A549 (cell line): Measurements from ENCODE around the gene MAP4K4. TPM values are rescaled to one million over a fixed set of nuclear protein-coding genes. Genes with fewer than 3 reads are reported as not detected.

Experiments
- ATAC-seq, 2 experiments: fragments of 200-7000 bp in 1 of 2; fragments of >200 bp in 1 of 2; cut with Nextera tagmentation in 1 of 2; cut with Tn5 transposase in 1 of 2; 3 replicates each; pipeline versions ENCODE4 v1.8.0 to v1.9.1; 2018 to 2020; ENCODE audit warnings: mild to moderate bottlenecking in 1 of 2, moderate library complexity in 1 of 2
- CTCF ChIA-PET: fragments of 300-600 bp; sonication (Branson Sonifier 250); formaldehyde crosslinking; extraction: SDS; loops from one replicate; lab custom pipeline; 2021; ENCODE audit warnings: antibody characterized with exemption, inconsistent platforms; lab: Yijun Ruan, JAX
- POLR2A ChIA-PET: fragments of 350-600 bp; formaldehyde crosslinking; extraction: SDS; loops from one replicate; lab custom pipeline; 2021; ENCODE audit warnings: antibody characterized with exemption, inconsistent platforms; lab: Yijun Ruan, JAX
- DNase-seq, 2 experiments: peaks; one replicate each; pipeline versions ENCODE4 v3.0.0 to v3.0.0-alpha.2; 2011 to 2016; ENCODE audit warnings: low read depth in 1 of 2, low spot score in 1 of 2
- FAIRE-seq: peaks from 2 replicates; lab custom pipeline; 2011; peaks lifted over from hg19 to GRCh38; lab: Jason Lieb, UNC
- H3K27ac ChIP-seq, 2 experiments: fragments of >200 bp; sonication (Bioruptor Twin); formaldehyde crosslinking; 3 replicates each; pipeline ENCODE4 v1.5.1; 2016 to 2017
- H3K4me1 ChIP-seq: fragments of >200 bp; sonication (Bioruptor Twin); formaldehyde crosslinking; 3 replicates; pipeline ENCODE4 v1.6.1; 2016
- H3K4me2 ChIP-seq: fragments of >200 bp; sonication (Bioruptor Twin); formaldehyde crosslinking; 3 replicates; pipeline ENCODE4 v1.6.1; 2016
- H3K4me3 ChIP-seq: fragments of >200 bp; sonication (Bioruptor Twin); formaldehyde crosslinking; 3 replicates; pipeline ENCODE4 v1.5.1; 2016
- H3K9me3 ChIP-seq: fragments of >200 bp; sonication (Bioruptor Twin); formaldehyde crosslinking; 3 replicates; pipeline ENCODE4 v1.6.1; 2016
- BCL3 ChIP-seq: fragments of >200 bp; sonication (Bioruptor Twin); formaldehyde crosslinking; IDR thresholded peaks from 3 replicates; pipeline ENCODE4 v1.6.1; 2016
- BHLHE40 ChIP-seq: IDR thresholded peaks from 2 replicates; pipeline ENCODE4 v1.6.1; 2012; ENCODE audit warnings: low read depth, low read length, inconsistent platforms
- CBX2 ChIP-seq: fragments of 200-600 bp; sonication (generic); IDR thresholded peaks from 2 replicates; pipeline ENCODE4 v1.6.1; 2016; ENCODE audit warnings: low read depth, mild to moderate bottlenecking, borderline replicate concordance
- CBX8 ChIP-seq: fragments of 200-600 bp; sonication (generic); IDR thresholded peaks from 2 replicates; pipeline ENCODE4 v1.6.1; 2016
- CHD2 ChIP-seq: fragments of 150-350 bp; IDR thresholded peaks from 2 replicates; pipeline ENCODE4 v1.6.1; 2014; ENCODE audit warnings: low read length; ENCODE audit not compliant: partially characterized antibody
- EHF ChIP-seq: fragments of 250-450 bp; sonication (Bioruptor Pico); IDR thresholded peaks from 2 replicates; pipeline ENCODE4 v1.5.0; 2020; ENCODE audit warnings: mild to moderate bottlenecking
- EHMT2 ChIP-seq: fragments of 200-600 bp; sonication (generic); IDR thresholded peaks from 2 replicates; pipeline ENCODE4 v1.6.1; 2016; ENCODE audit warnings: antibody characterized with exemption, low read depth, mild to moderate bottlenecking, moderate library complexity
- ESRRA ChIP-seq: fragments of 150-350 bp; IDR thresholded peaks from 2 replicates; pipeline ENCODE4 v1.6.1; 2014; ENCODE audit warnings: mild to moderate bottlenecking, low read length, borderline replicate concordance
- GATA3 ChIP-seq: IDR thresholded peaks from 2 replicates; pipeline ENCODE4 v1.6.1; 2012; ENCODE audit warnings: borderline replicate concordance
- HES2 ChIP-seq: fragments of >200 bp; sonication (Bioruptor Twin); formaldehyde crosslinking; IDR thresholded peaks from 2 replicates; pipeline ENCODE4 v1.6.1; 2016
- HOXA7 ChIP-seq: fragments of 250-450 bp; sonication (Bioruptor Pico); IDR thresholded peaks from 2 replicates; pipeline ENCODE4 v1.5.0; 2020; ENCODE audit warnings: mild to moderate bottlenecking, moderate library complexity
- HOXB5 ChIP-seq: fragments of 250-450 bp; sonication (Bioruptor Pico); IDR thresholded peaks from 2 replicates; pipeline ENCODE4 v1.5.0; 2020; ENCODE audit warnings: mild to moderate bottlenecking, moderate library complexity
- JUN ChIP-seq, 2 experiments: fragments of >200 bp; sonication (Bioruptor Twin); formaldehyde crosslinking; IDR thresholded peaks; 2 replicates in 1 of 2; 3 replicates in 1 of 2; pipeline ENCODE4 v1.6.1; 2016 to 2017
- JUNB ChIP-seq: fragments of >200 bp; sonication (Bioruptor Twin); formaldehyde crosslinking; IDR thresholded peaks from 2 replicates; pipeline ENCODE4 v1.6.1; 2016
- KDM5A ChIP-seq: fragments of 200-600 bp; sonication (generic); IDR thresholded peaks from 2 replicates; pipeline ENCODE4 v1.6.1; 2016; ENCODE audit warnings: antibody characterized with exemption, mild to moderate bottlenecking
- MAFK ChIP-seq: fragments of 450-650 bp; IDR thresholded peaks from 2 replicates; pipeline ENCODE4 v1.6.1; 2014; ENCODE audit not compliant: partially characterized antibody
- PHF8 ChIP-seq: fragments of 200-600 bp; sonication (generic); IDR thresholded peaks from 2 replicates; pipeline ENCODE4 v1.6.1; 2016; ENCODE audit warnings: low read depth, mild to moderate bottlenecking, antibody characterized with exemption, moderate library complexity, borderline replicate concordance
- POLR2A ChIP-seq: IDR thresholded peaks from 2 replicates; pipeline ENCODE4 v1.6.1; 2012; ENCODE audit warnings: mild to moderate bottlenecking, low read length
- POLR2AphosphoS2 ChIP-seq: conservative IDR thresholded peaks from 2 replicates; pipeline ENCODE4 v1.6.1; 2012; ENCODE audit warnings: low read length, improper control_type of control experiment, inconsistent platforms
- RFX5 ChIP-seq: fragments of 450-650 bp; IDR thresholded peaks from 2 replicates; pipeline ENCODE4 v1.7.1; 2014; ENCODE audit warnings: antibody characterized with exemption, mild to moderate bottlenecking, moderate library complexity
- SREBF2 ChIP-seq: fragments of 450-650 bp; IDR thresholded peaks from 2 replicates; pipeline ENCODE4 v1.6.1; 2014; ENCODE audit warnings: mild to moderate bottlenecking, moderate library complexity
- TP53 ChIP-seq: fragments of 250-450 bp; sonication (Bioruptor Pico); IDR thresholded peaks from 2 replicates; pipeline ENCODE4 v1.5.0; 2021; ENCODE audit warnings: mild to moderate bottlenecking, moderate library complexity
- ZC3H11A ChIP-seq: fragments of 450-650 bp; IDR thresholded peaks from 2 replicates; pipeline ENCODE4 v1.6.1; 2014; ENCODE audit warnings: antibody characterized with exemption, mild to moderate bottlenecking
- ZNF302 ChIP-seq: fragments of 250-450 bp; sonication (Bioruptor Pico); IDR thresholded peaks from 2 replicates; pipeline ENCODE4 v1.9.0; 2021; ENCODE audit warnings: inconsistent platforms, mild to moderate bottlenecking, moderate library complexity
- WGBS: methylation state at CpG from one replicate; pipeline ENCODE4 v1.1.6; 2017; ENCODE audit errors: missing lambda C conversion rate; 5-methylcytosine and 5-hydroxymethylcytosine counted together
- polyA plus RNA-seq, 4 experiments: library from polyadenylated mRNA; depleted of rRNA in 3 of 4; stranded (reverse); fragments of >200 nt; fragmentation: RNase III in 1 of 4; extraction: RNeasy Plus Mini Kit Qiagen cat#74134 plus additional on column Dnase treatment in 1 of 4; gene quantifications; 2 replicates in 3 of 4; 3 replicates in 1 of 4; pipeline ENCODE4 v1.2.3, GENCODE V29; 2011 to 2017
- TF ChIP-seq, protein P1 (sequence below): fragments of 450-650 bp; IDR thresholded peaks from 2 replicates; pipeline ENCODE4 v1.6.1; 2014; ENCODE audit warnings: antibody characterized with exemption
- TF ChIP-seq, protein P2 (sequence below): fragments of 250-450 bp; sonication (Bioruptor Pico); IDR thresholded peaks from 2 replicates; pipeline ENCODE4 v1.5.0; 2021; ENCODE audit warnings: mild to moderate bottlenecking, moderate library complexity, borderline replicate concordance

Gene MAP4K4
- polyA plus RNA-seq, 2 of the 4 experiments (the other 2 are of a cell fraction): 61.9 to 82.2 TPM

DNA sequence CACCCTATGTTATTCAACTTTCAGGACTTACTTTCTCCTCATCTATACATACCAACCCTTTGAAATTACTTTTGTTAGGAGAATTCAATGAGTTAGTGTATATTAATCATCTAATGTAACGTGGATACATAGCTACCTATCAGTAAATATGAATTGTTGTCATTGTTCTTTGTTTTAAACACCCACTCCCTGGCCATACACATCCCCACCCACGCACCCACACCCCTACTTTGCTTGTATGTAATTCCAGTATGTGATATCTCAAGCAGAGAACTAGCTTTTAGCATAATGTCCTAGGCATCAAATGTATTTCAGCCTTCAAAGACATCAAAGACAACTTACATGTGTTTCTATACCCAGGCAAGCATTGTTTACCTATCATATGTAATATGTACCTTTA, 129.2 kb downstream of the MAP4K4 start:
- no peak overlapping the region for H3K4me3 ChIP-seq
- ChIA-PET POLR2A (interaction anchor here (0.6 kb wide), 1 partner anchor 329 kb away, joined by 3 read pairs; no protein-coding TSS in a partner anchor), CTCF (interaction anchor here (0.6 to 12.0 kb wide), 10 partner anchors 15 to 485 kb away, joined by 3 to 79 read pairs (median 3); partner anchors contain the start of genes CREG2 and MAP4K4)
- no peak for TF ChIP-seq SREBF2
- TF ChIP-seq ESRRA: no peak
- TF ChIP-seq ZC3H11A: no peak
- TF ChIP-seq PHF8: no peak
- TF ChIP-seq KDM5A: no peak
- TF ChIP-seq ZNF302 (CRISPR knock-in tag): no peak
- TF ChIP-seq GATA3: no peak
- TF ChIP-seq HOXB5 (CRISPR knock-in tag): no peak
- TF ChIP-seq POLR2A: no peak
- TF ChIP-seq CHD2: no peak
- TF ChIP-seq HOXA7: no peak
- no peak for ATAC-seq
- H3K4me2 ChIP-seq: peak overlapping the region; percentile 58
- peak overlapping the region; percentile 41 to 75; a peak in 4 of 6 replicates for H3K27ac ChIP-seq
- peaks cover 62% of the 10 kb centered on the region for H3K4me1 ChIP-seq
- H3K9me3 ChIP-seq: no peaks in the 10 kb centered on the region
- no peak for DNase-seq
- FAIRE-seq: no peak
- WGBS: 81% methylated on average over 2 of the region's 2 CpGs

- Histone ChIP-seq H3K27ac (peak overlapping the region; percentile 41 to 75), H3K9me3 (no peaks in the 10 kb centered on the region), H3K4me2 (peak overlapping the region; percentile 58), H3K4me1 (peaks cover 62% of the 10 kb centered on the region), H3K4me3 (no peak overlapping the region)
- FAIRE-seq: no peak
- ChIA-PET CTCF (interaction anchor here (0.6 to 12.0 kb wide), 9 partner anchors 25 to 485 kb away, joined by 3 to 79 read pairs (median 3); partner anchors contain the start of genes CREG2 and MAP4K4), POLR2A (interaction anchor here (0.6 kb wide), 1 partner anchor 330 kb away, joined by 3 read pairs; no protein-coding TSS in a partner anchor)
- TF ChIP-seq RFX5: no peak
- no peak for TF ChIP-seq POLR2AphosphoS2
- no peak for TF ChIP-seq PHF8
- TF ChIP-seq CHD2: no peak
- TF ChIP-seq TP53 (CRISPR knock-in tag): no peak
- no peak for TF ChIP-seq ZC3H11A
- 0 out of 2 replicates have a peak, but pooled peaks have one; percentile 17 for TF ChIP-seq JUNB
- no peak for TF ChIP-seq SREBF2
- 31% methylated on average over 2 of the region's 2 CpGs for WGBS
- DNase-seq: peak in 1 of 2 experiments; percentile 45
- ATAC-seq: peak; percentile 54 to 65; a peak in 3 of 6 replicates
Observed at GRCh38 chr2:101827246-101827645, 129.7 kb downstream of the MAP4K4 start.

- Histone ChIP-seq H3K4me1 (peaks cover 56% of the 10 kb centered on the region), H3K9me3 (no peaks in the 10 kb centered on the region), H3K4me3 (no peak overlapping the region), H3K4me2 (no peak overlapping the region), H3K27ac (peak overlapping the region in 1 of 2 experiments; percentile 75; a peak in 3 of 6 replicates)
- ChIA-PET POLR2A (no interaction called here), CTCF (interaction anchor here (0.9 to 12.0 kb wide), 11 partner anchors 10 to 486 kb away, joined by 3 to 79 read pairs (median 5); partner anchors contain the start of genes CREG2 and MAP4K4)
- 72% methylated on average over 5 of the region's 5 CpGs for WGBS
- FAIRE-seq (no peak), DNase-seq (no peak), ATAC-seq (no peak)
- no peak for TF ChIP-seq BHLHE40
- no peak for TF ChIP-seq JUN (IDR thresholded peaks at IDR 0.05)
Observed at GRCh38 chr2:101828257-101828656, 130.8 kb downstream of the MAP4K4 start.

DNA sequence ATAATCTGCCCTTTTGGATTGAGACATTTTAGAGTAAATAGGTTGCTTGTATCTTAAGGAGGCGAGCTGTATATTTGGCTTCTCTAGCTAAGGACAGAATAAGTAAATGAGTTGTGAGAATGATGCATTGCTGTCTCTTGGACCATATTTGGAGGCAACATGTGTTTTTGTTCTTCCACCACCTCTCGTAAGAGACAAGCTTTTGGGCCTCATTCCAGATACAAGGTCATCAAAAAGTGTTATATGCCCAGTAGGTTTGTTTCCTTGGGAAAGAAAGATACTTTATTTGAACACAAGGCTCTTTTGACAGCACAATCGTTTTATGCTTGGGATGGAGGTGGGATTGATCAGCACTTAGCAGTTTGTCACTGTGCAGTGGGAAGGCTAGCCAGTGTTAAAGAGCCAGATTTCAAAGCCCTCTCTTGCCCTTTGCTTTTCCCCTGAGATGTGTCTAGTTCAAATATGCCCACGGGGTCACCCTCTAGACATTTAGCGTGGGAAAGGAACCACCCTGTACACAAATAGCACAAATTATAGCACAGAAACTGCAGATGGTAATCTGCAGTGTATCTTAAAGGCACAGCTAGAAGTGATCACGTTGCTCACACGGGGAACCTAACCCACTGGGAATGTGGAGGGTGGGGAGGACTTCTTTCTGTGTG, 131.3 kb downstream of the MAP4K4 start:
- FAIRE-seq: no peak
- DNase-seq: no peak
- 67% methylated on average over 7 of the region's 7 CpGs for WGBS
- ChIA-PET CTCF (interaction anchor here (0.8 to 12.0 kb wide), 11 partner anchors 9 to 487 kb away, joined by 3 to 79 read pairs (median 4); partner anchors contain the start of gene MAP4K4), POLR2A (interaction anchor here (1.1 kb wide), 1 partner anchor 131 kb away, joined by 3 read pairs; no protein-coding TSS in a partner anchor)
- ATAC-seq: no peak
- Histone ChIP-seq H3K27ac (peak overlapping the region; percentile 12 to 29; a peak in 2 of 6 replicates), H3K4me3 (no peak overlapping the region), H3K4me1 (peaks cover 50% of the 10 kb centered on the region), H3K4me2 (no peak overlapping the region), H3K9me3 (no peaks in the 10 kb centered on the region)
- TF ChIP-seq HOXA7 (no peak), MAFK (no peak), BCL3 (no peak), CBX2 (no peak), CBX8 (no peak), EHMT2 (no peak), TP53 (CRISPR knock-in tag) (no peak), HOXB5 (CRISPR knock-in tag) (no peak), HES2 (no peak), EHF (CRISPR knock-in tag) (no peak)
- TF ChIP-seq, protein P1, sequence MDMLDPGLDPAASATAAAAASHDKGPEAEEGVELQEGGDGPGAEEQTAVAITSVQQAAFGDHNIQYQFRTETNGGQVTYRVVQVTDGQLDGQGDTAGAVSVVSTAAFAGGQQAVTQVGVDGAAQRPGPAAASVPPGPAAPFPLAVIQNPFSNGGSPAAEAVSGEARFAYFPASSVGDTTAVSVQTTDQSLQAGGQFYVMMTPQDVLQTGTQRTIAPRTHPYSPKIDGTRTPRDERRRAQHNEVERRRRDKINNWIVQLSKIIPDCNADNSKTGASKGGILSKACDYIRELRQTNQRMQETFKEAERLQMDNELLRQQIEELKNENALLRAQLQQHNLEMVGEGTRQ: no peak
- TF ChIP-seq, protein P2, sequence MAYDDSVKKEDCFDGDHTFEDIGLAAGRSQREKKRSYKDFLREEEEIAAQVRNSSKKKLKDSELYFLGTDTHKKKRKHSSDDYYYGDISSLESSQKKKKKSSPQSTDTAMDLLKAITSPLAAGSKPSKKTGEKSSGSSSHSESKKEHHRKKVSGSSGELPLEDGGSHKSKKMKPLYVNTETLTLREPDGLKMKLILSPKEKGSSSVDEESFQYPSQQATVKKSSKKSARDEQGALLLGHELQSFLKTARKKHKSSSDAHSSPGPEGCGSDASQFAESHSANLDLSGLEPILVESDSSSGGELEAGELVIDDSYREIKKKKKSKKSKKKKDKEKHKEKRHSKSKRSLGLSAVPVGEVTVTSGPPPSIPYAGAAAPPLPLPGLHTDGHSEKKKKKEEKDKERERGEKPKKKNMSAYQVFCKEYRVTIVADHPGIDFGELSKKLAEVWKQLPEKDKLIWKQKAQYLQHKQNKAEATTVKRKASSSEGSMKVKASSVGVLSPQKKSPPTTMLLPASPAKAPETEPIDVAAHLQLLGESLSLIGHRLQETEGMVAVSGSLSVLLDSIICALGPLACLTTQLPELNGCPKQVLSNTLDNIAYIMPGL: no peak
